Effector memory CD4-positive, alpha-beta T cell (primary cell): ENCODE results near the gene WDR20.

Source experiments
- DNase-seq, 3 donors: peaks; one replicate each; pipeline ENCODE4 v3.0.0-alpha.2; 2020
- H3K27ac ChIP-seq: 2 replicates; pipeline ENCODE4 v1.7.0; 2013; ENCODE audit warnings: mild to moderate bottlenecking, low read length, moderate library complexity; ENCODE audit not compliant: insufficient read depth, poor library complexity, severe bottlenecking
- H3K27me3 ChIP-seq: replicated peaks from 2 replicates; pipeline ENCODE4 v1.7.0; 2013; ENCODE audit warnings: mild to moderate bottlenecking, low read length; ENCODE audit not compliant: insufficient read depth, control insufficient read depth, poor library complexity, severe bottlenecking
- H3K36me3 ChIP-seq: 2 replicates; pipeline ENCODE4 v1.7.0; 2013; ENCODE audit warnings: mild to moderate bottlenecking, low read length, moderate library complexity; ENCODE audit not compliant: control insufficient read depth, insufficient read depth
- H3K4me1 ChIP-seq: 2 replicates; pipeline ENCODE4 v1.7.0; 2013; ENCODE audit warnings: low read length, mild to moderate bottlenecking; ENCODE audit not compliant: control insufficient read depth, insufficient read depth, poor library complexity, severe bottlenecking
- H3K4me3 ChIP-seq: 2 replicates; pipeline ENCODE4 v1.7.0; 2013; ENCODE audit warnings: low read length, low read depth, mild to moderate bottlenecking; ENCODE audit not compliant: insufficient read depth, poor library complexity, severe bottlenecking
- H3K9me3 ChIP-seq: 2 replicates; pipeline ENCODE4 v1.7.0; 2013; ENCODE audit warnings: mild to moderate bottlenecking, low read length, moderate library complexity; ENCODE audit not compliant: control insufficient read depth

Gene WDR20

DNA sequence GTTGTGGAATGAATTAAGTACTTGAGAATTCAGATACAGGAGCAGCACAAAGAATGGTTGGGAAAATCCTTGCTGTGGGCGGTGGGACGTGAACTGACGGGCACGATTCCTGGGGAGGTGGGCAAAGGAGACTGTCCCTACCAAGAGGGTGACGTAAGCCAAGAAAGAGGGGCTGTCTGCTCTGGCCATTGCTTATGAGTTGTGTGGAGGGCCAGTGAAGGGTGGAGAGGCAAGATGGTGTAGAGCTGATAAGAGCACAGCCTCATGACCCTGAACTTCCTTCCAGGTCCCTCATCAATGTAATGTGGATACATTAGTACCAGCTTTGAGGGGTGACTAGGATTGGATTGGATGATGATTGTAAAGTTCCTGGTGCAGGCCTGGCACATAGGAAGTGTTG is 50.2 kb downstream of the WDR20 start:
- Histone ChIP-seq H3K36me3 (no peaks in the 10 kb centered on the region), H3K4me1 (no peaks in the 10 kb centered on the region), H3K9me3 (no peaks in the 10 kb centered on the region), H3K4me3 (no peak overlapping the region), H3K27me3 (no peaks in the 10 kb centered on the region), H3K27ac (no peak overlapping the region)
- DNase-seq: no peak

DNA sequence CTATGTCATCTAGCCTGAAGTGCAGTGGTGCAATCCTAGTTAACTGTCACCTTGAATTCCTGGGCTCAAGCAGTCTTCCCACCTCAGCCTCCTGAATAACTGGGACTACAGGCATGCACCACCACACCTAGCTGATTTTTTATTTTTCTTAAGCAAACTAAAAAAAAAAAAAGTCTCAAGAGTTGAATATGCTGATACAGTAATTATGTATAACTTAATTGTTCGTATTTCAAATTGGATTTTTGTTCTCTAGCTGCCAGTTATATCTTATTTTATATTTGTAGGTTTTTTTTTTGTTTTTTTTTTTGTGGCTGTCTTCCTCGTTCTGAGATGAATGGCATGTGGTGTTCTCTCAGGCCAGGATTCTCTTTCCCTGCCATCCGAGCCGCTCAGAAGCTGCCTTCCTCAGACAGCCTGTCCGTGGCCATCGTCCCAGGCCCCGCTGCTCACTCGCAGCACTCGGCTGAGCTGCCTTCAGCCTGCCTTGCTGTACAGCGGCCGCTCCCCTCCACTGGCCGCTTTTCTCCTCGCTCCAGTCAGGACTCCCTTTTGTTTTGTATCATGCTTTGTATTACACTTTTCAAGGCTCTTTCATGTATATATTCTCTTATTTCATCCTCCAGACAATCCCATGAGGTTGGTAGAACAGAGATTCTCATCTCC is 53.3 kb downstream of the WDR20 start:
- Histone ChIP-seq H3K4me1 (no peaks in the 10 kb centered on the region), H3K27ac (no peak overlapping the region), H3K36me3 (peaks cover 7% of the 10 kb centered on the region), H3K27me3 (no peaks in the 10 kb centered on the region), H3K9me3 (no peaks in the 10 kb centered on the region), H3K4me3 (no peak overlapping the region)
- no peak for DNase-seq

DNA sequence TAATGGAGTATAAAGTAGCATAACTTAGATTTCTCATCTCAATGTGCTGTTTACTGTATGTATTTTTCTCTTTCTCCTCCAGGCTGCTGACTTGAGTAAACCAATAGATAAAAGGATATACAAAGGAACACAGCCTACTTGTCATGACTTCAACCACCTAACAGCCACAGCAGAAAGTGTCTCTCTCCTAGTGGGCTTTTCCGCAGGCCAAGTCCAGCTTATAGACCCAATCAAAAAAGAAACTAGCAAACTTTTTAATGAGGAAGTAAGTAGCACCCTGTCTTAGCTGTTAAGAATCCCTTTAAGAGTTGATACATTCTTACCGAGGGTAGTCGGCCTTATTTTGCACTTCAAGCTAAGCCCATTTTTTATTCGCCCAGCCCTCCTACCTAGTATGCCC is 55.2 kb downstream of the WDR20 start:
- Histone ChIP-seq H3K27me3 (no peaks in the 10 kb centered on the region), H3K4me3 (no peak overlapping the region), H3K36me3 (peaks cover 7% of the 10 kb centered on the region), H3K27ac (no peak overlapping the region), H3K9me3 (no peaks in the 10 kb centered on the region), H3K4me1 (peaks cover 2% of the 10 kb centered on the region)
- DNase-seq: no peak

DNA sequence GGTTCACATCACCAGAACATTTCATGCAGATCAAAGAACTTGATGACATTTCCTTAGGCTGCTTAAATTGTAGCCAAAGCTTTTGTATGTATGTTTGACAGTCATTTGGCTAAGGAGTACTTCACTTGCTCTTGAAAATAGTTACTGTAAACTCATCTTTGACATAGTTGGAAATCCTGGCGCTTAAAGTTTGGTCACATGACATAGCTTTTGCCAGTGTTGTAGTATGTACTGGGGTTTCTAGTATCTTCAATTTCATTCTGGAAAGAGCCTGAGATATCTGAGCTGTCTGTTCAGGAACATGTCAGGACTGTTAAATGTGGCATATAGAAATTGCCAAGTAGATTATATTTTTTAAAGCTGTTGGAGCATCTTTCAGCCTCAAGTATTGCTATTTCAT is 55.7 kb downstream of the WDR20 start:
- Histone ChIP-seq H3K9me3 (no peaks in the 10 kb centered on the region), H3K36me3 (peaks cover 7% of the 10 kb centered on the region), H3K27me3 (no peaks in the 10 kb centered on the region), H3K27ac (no peak overlapping the region), H3K4me1 (peaks cover 8% of the 10 kb centered on the region), H3K4me3 (no peak overlapping the region)
- DNase-seq: no peak

DNA sequence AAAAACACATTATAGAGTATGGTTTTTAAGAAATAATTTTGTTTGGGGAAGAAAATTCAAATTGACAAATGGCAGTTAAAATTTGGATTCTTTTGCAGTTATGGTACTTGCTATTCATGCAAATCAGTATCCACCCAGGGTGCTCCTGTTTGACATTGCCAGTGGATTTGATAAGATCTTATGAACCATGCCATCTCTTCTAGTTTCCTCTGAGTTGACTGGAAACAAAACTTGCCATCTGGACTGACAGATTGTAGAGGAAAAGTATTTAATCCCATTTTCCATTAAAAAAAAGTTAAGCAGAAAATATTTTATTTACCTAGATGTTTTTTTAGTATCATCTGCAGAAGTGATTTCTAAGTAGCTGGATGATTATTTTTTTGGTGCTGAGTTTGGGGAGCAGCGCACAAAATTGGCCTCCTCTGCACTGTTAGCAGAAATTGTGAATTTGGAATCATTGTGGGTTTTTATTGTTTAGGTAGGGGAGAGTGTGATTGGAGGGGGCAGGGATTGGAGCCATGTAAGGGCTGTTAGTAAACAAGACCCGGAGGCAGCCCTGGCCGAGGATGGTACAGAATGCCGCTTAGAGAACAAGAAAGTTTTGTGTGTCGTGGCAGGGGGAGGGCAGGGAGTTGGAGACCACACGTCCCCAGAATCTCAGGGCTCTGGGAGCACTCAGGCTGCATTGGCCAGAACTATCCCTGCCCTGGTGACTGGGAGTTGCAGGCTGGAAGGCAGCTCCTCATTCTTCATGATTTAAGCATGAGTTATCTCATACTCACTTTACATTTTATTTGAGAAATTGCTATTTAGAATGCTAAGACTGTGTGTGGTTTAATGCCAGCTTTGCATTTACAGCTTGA is 56.6 kb downstream of the WDR20 start:
- no peaks in the 10 kb centered on the region for H3K9me3 ChIP-seq
- H3K4me3 ChIP-seq: no peak overlapping the region
- H3K27ac ChIP-seq: no peak overlapping the region
- peaks cover 14% of the 10 kb centered on the region for H3K4me1 ChIP-seq
- DNase-seq: no peak
- no peaks in the 10 kb centered on the region for H3K27me3 ChIP-seq
- H3K36me3 ChIP-seq: peaks cover 7% of the 10 kb centered on the region

DNA sequence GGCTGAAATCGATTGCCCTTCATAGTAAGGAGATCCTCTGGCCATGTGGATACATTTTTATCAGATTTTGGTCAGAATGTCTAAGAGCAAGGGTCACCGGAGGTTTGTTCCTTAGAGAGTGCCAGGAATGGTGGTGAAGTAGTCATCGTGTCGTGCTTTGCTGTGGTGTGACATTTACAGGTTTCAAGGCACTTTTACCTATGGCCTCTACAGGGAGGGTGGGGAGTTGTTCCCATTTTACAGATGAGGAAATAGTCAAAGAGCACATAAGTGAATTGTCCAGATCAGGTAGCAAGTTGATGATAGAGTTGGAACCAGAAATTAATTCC is 57.2 kb downstream of the WDR20 start:
- DNase-seq: no peak
- Histone ChIP-seq H3K36me3 (peaks cover 7% of the 10 kb centered on the region), H3K4me3 (no peak overlapping the region), H3K4me1 (peaks cover 20% of the 10 kb centered on the region), H3K9me3 (no peaks in the 10 kb centered on the region), H3K27ac (no peak overlapping the region), H3K27me3 (no peaks in the 10 kb centered on the region)

DNA sequence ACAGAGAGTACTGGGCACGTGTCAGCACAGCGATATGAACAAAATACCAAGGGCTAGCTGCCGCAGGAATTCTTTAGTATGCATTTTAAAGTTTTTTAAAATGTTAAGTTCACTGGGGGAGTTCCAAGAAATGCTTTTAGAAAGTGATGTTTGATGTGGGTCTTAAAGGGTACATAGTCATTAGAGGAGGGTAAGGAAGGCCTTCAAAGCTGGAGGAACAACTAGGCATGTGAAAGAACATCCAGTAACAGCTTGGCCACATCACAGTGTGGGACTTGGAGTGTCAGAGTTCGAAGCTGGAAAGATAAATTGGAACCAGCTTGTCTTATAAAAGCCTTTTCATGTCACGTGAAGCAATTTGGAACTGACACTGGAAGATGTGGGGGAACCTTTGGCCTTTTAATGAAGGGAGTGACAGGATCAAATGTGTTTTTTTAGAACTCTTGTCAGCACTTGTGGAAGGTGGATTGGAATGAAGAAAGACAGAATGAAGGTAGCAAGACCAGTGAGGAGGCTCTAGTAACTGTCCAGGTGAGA is 57.7 kb downstream of the WDR20 start:
- no peaks in the 10 kb centered on the region for H3K27me3 ChIP-seq
- no peak overlapping the region for H3K4me3 ChIP-seq
- H3K36me3 ChIP-seq: peaks cover 7% of the 10 kb centered on the region
- no peak for DNase-seq
- no peaks in the 10 kb centered on the region for H3K9me3 ChIP-seq
- peaks cover 20% of the 10 kb centered on the region for H3K4me1 ChIP-seq
- no peak overlapping the region for H3K27ac ChIP-seq

DNA sequence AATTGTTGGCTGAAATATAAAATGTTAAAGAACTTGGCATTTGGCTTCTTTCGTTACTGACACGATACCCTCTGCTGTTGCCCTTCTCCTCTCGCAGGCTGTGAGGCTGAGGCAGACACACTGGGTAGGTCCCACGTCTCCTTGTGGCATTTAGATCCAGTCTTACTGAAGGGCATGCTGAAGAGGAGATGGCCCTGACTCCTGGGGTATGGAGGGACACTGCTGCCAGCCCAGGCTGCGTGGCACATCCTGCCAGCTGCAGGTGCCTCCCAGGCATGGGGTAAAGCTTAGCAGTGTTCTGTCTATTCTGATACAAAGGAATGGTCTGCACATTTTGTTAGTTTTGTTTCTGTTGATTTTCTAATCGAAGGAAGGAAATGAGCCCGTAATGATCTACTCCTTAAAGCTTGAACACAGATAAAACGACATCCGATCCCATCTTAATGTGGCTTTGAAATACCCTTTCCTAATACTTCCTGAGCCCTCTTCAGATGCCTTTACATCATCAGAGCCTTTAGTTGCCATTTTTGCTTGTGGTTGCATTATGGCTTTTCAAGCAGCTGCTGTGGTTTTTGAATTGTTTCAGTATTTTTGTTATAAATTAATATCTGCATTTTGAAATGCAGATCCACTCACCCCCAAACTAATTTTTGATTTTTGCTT is 61.1 kb downstream of the WDR20 start:
- no peak overlapping the region for H3K4me3 ChIP-seq
- peaks cover 19% of the 10 kb centered on the region for H3K36me3 ChIP-seq
- no peaks in the 10 kb centered on the region for H3K27me3 ChIP-seq
- no peaks in the 10 kb centered on the region for H3K9me3 ChIP-seq
- peak overlapping the region; percentile 17 for H3K27ac ChIP-seq
- no peak for DNase-seq
- peaks cover 20% of the 10 kb centered on the region for H3K4me1 ChIP-seq

- Histone ChIP-seq H3K27ac (no peak overlapping the region), H3K36me3 (peaks cover 19% of the 10 kb centered on the region), H3K9me3 (no peaks in the 10 kb centered on the region), H3K27me3 (no peaks in the 10 kb centered on the region), H3K4me1 (peaks cover 20% of the 10 kb centered on the region), H3K4me3 (no peak overlapping the region)
- no peak for DNase-seq
Observed at GRCh38 chr14:102201353-102201738, 61.6 kb downstream of the WDR20 start.

DNA sequence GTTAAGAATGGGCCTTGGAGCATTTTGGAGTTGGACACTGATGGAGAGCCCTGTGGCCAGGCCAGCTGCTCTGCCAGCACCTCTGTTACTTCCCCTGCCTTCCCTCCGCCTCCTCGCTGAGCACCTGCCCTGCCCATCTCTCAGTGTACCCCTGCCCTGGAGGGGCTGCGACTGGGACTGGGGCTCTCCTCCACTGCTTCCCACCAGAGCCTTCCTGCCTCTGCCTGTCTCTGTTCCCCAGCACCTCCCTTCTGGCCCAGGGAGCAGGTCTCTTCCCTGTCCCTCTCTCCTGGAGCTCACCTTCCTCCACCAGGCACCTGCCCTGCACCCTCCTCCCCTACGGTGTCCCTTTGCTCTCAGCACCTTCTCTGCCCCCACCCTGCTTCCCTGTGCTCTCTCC is 62.1 kb downstream of the WDR20 start:
- Histone ChIP-seq H3K9me3 (no peaks in the 10 kb centered on the region), H3K4me1 (peaks cover 20% of the 10 kb centered on the region), H3K36me3 (peaks cover 19% of the 10 kb centered on the region), H3K4me3 (no peak overlapping the region), H3K27ac (no peak overlapping the region), H3K27me3 (no peaks in the 10 kb centered on the region)
- DNase-seq: no peak
